GM10266 (cell line): ENCODE data around the gene CST9L.

Experiments
- DNase-seq: peaks from one replicate; pipeline ENCODE4 v3.0.0; 2012; ENCODE audit errors: extremely low spot score
- CTCF ChIP-seq: IDR thresholded peaks from 2 replicates; pipeline ENCODE4 v1.5.1; 2012; ENCODE audit warnings: mild to moderate bottlenecking, low read depth; ENCODE audit not compliant: control insufficient read depth, insufficient read depth; ENCODE audit errors: missing control alignments

The CST9L gene

GRCh38 chr20:23598481-23598880 lies 30.2 kb upstream of the CST9L start:
- no peak for DNase-seq
- no peak for TF ChIP-seq CTCF

GRCh38 chr20:23596579-23597250 lies 28.4 kb upstream of the CST9L start:
- no peak for TF ChIP-seq CTCF
- no peak for DNase-seq

GRCh38 chr20:23595941-23596340 lies 27.7 kb upstream of the CST9L start:
- no peak for DNase-seq
- no peak for TF ChIP-seq CTCF

GRCh38 chr20:23588434-23589403 lies 20.4 kb upstream of the CST9L start:
- no peak for DNase-seq
- no peak for TF ChIP-seq CTCF

- no peak for TF ChIP-seq CTCF
- DNase-seq = no peak
These were observed 19.3 kb upstream of the CST9L start for GRCh38 chr20:23587631-23588030.

GRCh38 chr20:23586735-23587525 lies 18.6 kb upstream of the CST9L start:
- no peak for TF ChIP-seq CTCF
- no peak for DNase-seq
